GM23338 (cell line): ENCODE data around the gene ATAD3B. TPM values are rescaled to one million over a fixed set of nuclear protein-coding genes. Genes with fewer than 3 reads are reported as not detected.
"Not testable (repeated sequence)": the region's sequence is repeated elsewhere in the genome, so short reads cannot be mapped to it uniquely, and the experiment has no call there.

ENCODE experiments used
- ATAC-seq: fragments of 200-7000 bp; cut with Tn5 transposase; 3 replicates; pipeline ENCODE4 v1.9.1; 2020
- DNase-seq: peaks from one replicate; pipeline ENCODE4 v3.0.0-alpha.2; 2015; ENCODE audit warnings: low spot score
- H2AFZ ChIP-seq: fragments of 200-600 bp; sonication (generic); 2 replicates; pipeline ENCODE4 v1.8.0; 2016; ENCODE audit warnings: antibody characterized with exemption, mild to moderate bottlenecking, moderate library complexity
- H3F3A ChIP-seq: fragments of 200-600 bp; sonication (generic); replicated peaks from 2 replicates; pipeline ENCODE4 v1.8.0; 2017; ENCODE audit warnings: antibody characterized with exemption, mixed run types, low read depth
- H3K27ac ChIP-seq: fragments of 200-600 bp; sonication (generic); 2 replicates; pipeline ENCODE4 v1.6.1; 2016; ENCODE audit warnings: low read depth
- H3K27me3 ChIP-seq: fragments of 200-600 bp; sonication (generic); 2 replicates; pipeline ENCODE4 v1.8.0; 2016; ENCODE audit warnings: mild to moderate bottlenecking, mixed run types, moderate library complexity; ENCODE audit not compliant: insufficient read depth
- H3K36me3 ChIP-seq: fragments of 200-600 bp; sonication (generic); 2 replicates; pipeline ENCODE4 v1.8.0; 2016; ENCODE audit warnings: mild to moderate bottlenecking; ENCODE audit not compliant: insufficient read depth
- H3K4me1 ChIP-seq: fragments of 200-600 bp; sonication (generic); 2 replicates; pipeline ENCODE4 v1.8.0; 2016; ENCODE audit warnings: mild to moderate bottlenecking, moderate library complexity; ENCODE audit not compliant: insufficient read depth
- H3K4me2 ChIP-seq: fragments of 200-600 bp; sonication (generic); 2 replicates; pipeline ENCODE4 v1.7.1; 2017; ENCODE audit warnings: mixed run types
- H3K4me3 ChIP-seq: fragments of 200-600 bp; sonication (generic); 2 replicates; pipeline ENCODE4 v1.6.1; 2016; ENCODE audit warnings: mixed run types
- H3K79me2 ChIP-seq: fragments of 200-600 bp; sonication (generic); replicated peaks from 2 replicates; pipeline ENCODE4 v1.8.0; 2017; ENCODE audit warnings: mild to moderate bottlenecking; ENCODE audit not compliant: insufficient read depth
- H3K9me2 ChIP-seq: fragments of 200-600 bp; sonication (generic); 2 replicates; pipeline ENCODE4 v1.8.0; 2017; ENCODE audit not compliant: insufficient read depth
- H4K20me1 ChIP-seq: fragments of 200-600 bp; sonication (generic); replicated peaks from 2 replicates; pipeline ENCODE4 v1.8.0; 2017; ENCODE audit warnings: mild to moderate bottlenecking; ENCODE audit not compliant: insufficient read depth
- H3K27ac Mint-ChIP-seq: 2 replicates; pipeline ENCODE4 v1.8.0; 2020; ENCODE audit warnings: inconsistent platforms, mild to moderate bottlenecking, moderate library complexity, mixed read lengths
- H3K27me3 Mint-ChIP-seq: 3 replicates; pipeline ENCODE4 v1.8.0; 2022; ENCODE audit warnings: low read depth, mild to moderate bottlenecking, moderate library complexity, mixed read lengths, inconsistent platforms; ENCODE audit not compliant: insufficient read depth, poor library complexity
- H3K36me3 Mint-ChIP-seq: 3 replicates; pipeline ENCODE4 v1.8.0; 2021; ENCODE audit warnings: low read depth, mild to moderate bottlenecking, inconsistent platforms, moderate library complexity, mixed read lengths
- H3K4me1 Mint-ChIP-seq: 3 replicates; pipeline ENCODE4 v1.8.0; 2020; ENCODE audit warnings: mild to moderate bottlenecking, inconsistent platforms, mixed read lengths
- H3K4me3 Mint-ChIP-seq: 3 replicates; pipeline ENCODE4 v1.8.0; 2021; ENCODE audit warnings: moderate library complexity, mild to moderate bottlenecking, inconsistent platforms, mixed read lengths
- H3K9me3 Mint-ChIP-seq: 3 replicates; pipeline ENCODE4 v1.8.0; 2020; ENCODE audit warnings: moderate library complexity, mild to moderate bottlenecking, inconsistent platforms, mixed read lengths
- CREB1 ChIP-seq: fragments of 250-450 bp; sonication (Bioruptor Pico); IDR thresholded peaks from 2 replicates; pipeline ENCODE4 v1.5.0; 2020; ENCODE audit warnings: low read depth, mild to moderate bottlenecking, moderate library complexity
- ETS1 ChIP-seq: IDR thresholded peaks from 2 replicates; pipeline ENCODE4 v1.6.1; 2016; ENCODE audit warnings: antibody characterized with exemption
- JUNB ChIP-seq: IDR thresholded peaks from one replicate; pipeline ENCODE4 v1.6.1; 2016; ENCODE audit warnings: antibody characterized with exemption; ENCODE audit not compliant: unreplicated experiment
- POLR2AphosphoS5 ChIP-seq: IDR thresholded peaks from 2 replicates; pipeline ENCODE4 v1.6.1; 2016; ENCODE audit warnings: antibody characterized with exemption, low read depth
- STAT1 ChIP-seq: IDR thresholded peaks from one replicate; pipeline ENCODE4 v1.6.1; 2016; ENCODE audit warnings: antibody characterized with exemption; ENCODE audit not compliant: unreplicated experiment
- ZNF114 ChIP-seq: fragments of 250-450 bp; sonication (Bioruptor Pico); IDR thresholded peaks from 2 replicates; pipeline ENCODE4 v1.5.0; 2020; ENCODE audit warnings: mild to moderate bottlenecking, moderate library complexity
- polyA plus RNA-seq: library from polyadenylated mRNA; unstranded; fragments of >200 nt; fragmentation: Nextera tagmentation; extraction: Ambion mirVana; gene quantifications from 2 replicates; pipeline ENCODE4 v1.2.1, GENCODE V29; 2016
- total RNA-seq: library from RNA; depleted of rRNA; stranded (reverse); fragments of >200 nt; shearing (Covaris generic); gene quantifications from 2 replicates; pipeline ENCODE4 v1.2.3, GENCODE V29; 2014

Gene ATAD3B
- total and polyA plus RNA-seq, 2 experiments from 2014 or later, result 37.8 to 63.4 TPM

GRCh38 chr1:1510912-1511532, 39.5 kb downstream of the ATAD3B start:
- peak overlapping the region; percentile 91 for H3K4me3 Mint-ChIP-seq
- no peaks in the 10 kb centered on the region for H3K9me2 ChIP-seq
- H3K4me3 ChIP-seq, result peak overlapping the region; percentile 80
- H3K27ac Mint-ChIP-seq, result peak overlapping the region; percentile 99
- ATAC-seq (peak; percentile 72), DNase-seq (peak; percentile 80)
- no peaks in the 10 kb centered on the region for H3K9me3 Mint-ChIP-seq
- H3F3A ChIP-seq, result 0 out of 2 replicates have a peak, but pooled peaks cover 2% of the 10 kb centered on the region
- peaks cover 5% of the 10 kb centered on the region for H3K27me3 Mint-ChIP-seq
- no peaks in the 10 kb centered on the region for H3K4me1 ChIP-seq
- no peaks in the 10 kb centered on the region for H3K27me3 ChIP-seq
- peaks cover 8% of the 10 kb centered on the region; the same call in 2 of the 3 replicates for H3K4me1 Mint-ChIP-seq
- peak overlapping the region; percentile 91 for H3K27ac ChIP-seq
- H3K36me3 ChIP-seq, result no peaks in the 10 kb centered on the region
- H4K20me1 ChIP-seq, result no peaks in the 10 kb centered on the region
- H3K4me2 ChIP-seq, result peak overlapping the region; percentile 88
- H2AFZ ChIP-seq, result no peak overlapping the region
- H3K79me2 ChIP-seq, result peaks cover 18% of the 10 kb centered on the region
- H3K36me3 Mint-ChIP-seq, result peaks cover 3% of the 10 kb centered on the region; the same call in 2 of the 3 replicates
- TF ChIP-seq CREB1 (CRISPR knock-in tag), result peak; percentile 56
- TF ChIP-seq ZNF114 (CRISPR knock-in tag), result no peak
- no peak for TF ChIP-seq STAT1
- TF ChIP-seq JUNB, result no peak

GRCh38 chr1:1511533-1512285, 40.1 kb downstream of the ATAD3B start, which contains the start of gene ATAD3A:
Gene ATAD3A (plus strand): TSS chr1:1512162. CDS start chr1:1512269, 107 bp downstream.
- H3K4me3 ChIP-seq, result peak within 1 kb of the TSS; percentile 80
- no peaks in the 10 kb centered on the region for H3K4me1 ChIP-seq
- peak within 1 kb of the TSS; percentile 91 for H3K4me3 Mint-ChIP-seq
- peak within 1 kb of the TSS; percentile 99 for H3K27ac Mint-ChIP-seq
- H3K4me1 Mint-ChIP-seq, result peaks cover 8% of the 10 kb centered on the region; the same call in 2 of the 3 replicates
- H4K20me1 ChIP-seq, result no peaks in the 10 kb centered on the region
- H3K27me3 Mint-ChIP-seq, result peaks cover 9% of the 10 kb centered on the region
- H3K36me3 Mint-ChIP-seq, result peaks cover 5% of the 10 kb centered on the region
- no peaks in the 10 kb centered on the region for H3K9me2 ChIP-seq
- peaks cover 4% of the 10 kb centered on the region; the same call in 1 of the 2 replicates for H3K36me3 ChIP-seq
- peak within 1 kb of the TSS; percentile 91 for H3K27ac ChIP-seq
- 0 out of 2 replicates have a peak, but pooled peaks cover 2% of the 10 kb centered on the region for H3F3A ChIP-seq
- peak; percentile 99 for DNase-seq
- peaks cover 18% of the 10 kb centered on the region for H3K79me2 ChIP-seq
- no peaks in the 10 kb centered on the region for H3K27me3 ChIP-seq
- H3K4me2 ChIP-seq, result peak within 1 kb of the TSS; percentile 88
- no peaks in the 10 kb centered on the region for H3K9me3 Mint-ChIP-seq
- 0 out of 2 replicates have a peak within 1 kb of the TSS, but pooled peaks have one; percentile 66 for H2AFZ ChIP-seq
- peak; percentile 83 for ATAC-seq
- TF ChIP-seq CREB1 (CRISPR knock-in tag) (peak; percentile 97), POLR2AphosphoS5 (peak; percentile 61), ETS1 (peak; percentile 82), ZNF114 (CRISPR knock-in tag) (no peak)

- H3K4me1 ChIP-seq, H2AFZ ChIP-seq, H3K9me2 ChIP-seq, H3K27me3 Mint-ChIP-seq, H3F3A ChIP-seq, H3K36me3 ChIP-seq, H3K4me1 Mint-ChIP-seq, DNase-seq, H3K36me3 Mint-ChIP-seq, H4K20me1 ChIP-seq, H3K9me3 Mint-ChIP-seq, H3K27ac Mint-ChIP-seq, H3K27ac ChIP-seq, H3K27me3 ChIP-seq: not testable (repeated sequence)
- Histone ChIP-seq H3K4me2 (0 out of 2 replicates have a peak overlapping the region, but pooled peaks have one; percentile 68), H3K79me2 (peaks cover 18% of the 10 kb centered on the region), H3K4me3 (peak overlapping the region; percentile 80)
- H3K4me3 Mint-ChIP-seq, result peak overlapping the region; percentile 76
- ATAC-seq, result peak; percentile 8
Observed at GRCh38 chr1:1512425-1512824, 40.9 kb downstream of the ATAD3B start.

- not testable (repeated sequence) for H3K9me3 Mint-ChIP-seq, H3F3A ChIP-seq, H3K27me3 Mint-ChIP-seq, H3K27me3 ChIP-seq, H3K27ac ChIP-seq, ATAC-seq, H3K27ac Mint-ChIP-seq, H3K4me2 ChIP-seq, H3K4me3 ChIP-seq, H4K20me1 ChIP-seq, H3K4me1 ChIP-seq, H3K4me1 Mint-ChIP-seq, H2AFZ ChIP-seq, H3K9me2 ChIP-seq, H3K36me3 ChIP-seq, DNase-seq
- Mint-ChIP-seq H3K4me3 (peak overlapping the region; percentile 68), H3K36me3 (peaks cover 17% of the 10 kb centered on the region)
- H3K79me2 ChIP-seq, result peaks cover 18% of the 10 kb centered on the region
Observed at GRCh38 chr1:1513675-1514074, 42.1 kb downstream of the ATAD3B start.

GRCh38 chr1:1514376-1514775, 42.8 kb downstream of the ATAD3B start:
- not testable (repeated sequence) for H4K20me1 ChIP-seq, H3K27me3 Mint-ChIP-seq, H3K4me3 Mint-ChIP-seq, H2AFZ ChIP-seq, H3K27ac ChIP-seq, H3K4me3 ChIP-seq, H3K27me3 ChIP-seq, H3F3A ChIP-seq, H3K9me2 ChIP-seq, H3K27ac Mint-ChIP-seq, ATAC-seq, H3K9me3 Mint-ChIP-seq, H3K4me2 ChIP-seq, H3K4me1 ChIP-seq, H3K4me1 Mint-ChIP-seq, DNase-seq, H3K36me3 ChIP-seq
- H3K79me2 ChIP-seq, result peaks cover 18% of the 10 kb centered on the region
- H3K36me3 Mint-ChIP-seq, result peaks cover 20% of the 10 kb centered on the region
